Peyer's patch (tissue), 4 donors: ENCODE data around the gene EVL. TPM values are rescaled to one million over a fixed set of nuclear protein-coding genes. Genes with fewer than 3 reads are reported as not detected.

ENCODE experiments used
- DNase-seq, 3 donors: peaks; one replicate each; pipeline ENCODE4 v3.0.0-alpha.2; 2017 to 2019
- H3K27ac ChIP-seq, 4 donors: fragments of 200-600 bp; sonication (generic); one replicate each; pipeline ENCODE4 v1.5.1; 2016 to 2019
- H3K27me3 ChIP-seq, 2 donors: fragments of 200-600 bp; sonication (generic); one replicate each; pipeline ENCODE4 v1.5.1; 2019
- H3K36me3 ChIP-seq, 3 donors: fragments of 200-600 bp; sonication (generic); one replicate each; pipeline ENCODE4 v1.5.1; 2016 to 2019
- H3K4me1 ChIP-seq, 4 donors: fragments of 200-600 bp; sonication (generic); one replicate each; pipeline ENCODE4 v1.5.1; 2016 to 2019
- H3K4me3 ChIP-seq, 4 donors: fragments of 200-600 bp; sonication (generic); 1 replicate in 3 of 4; 2 replicates in 1 of 4; pipeline ENCODE4 v1.5.1; 2016 to 2019; ENCODE audit warnings: mild to moderate bottlenecking in 1 of 4
- H3K9me3 ChIP-seq, 4 donors: fragments of 200-600 bp; sonication (generic); one replicate each; pipeline ENCODE4 v1.5.1; 2016 to 2019; ENCODE audit warnings: mild to moderate bottlenecking in 1 of 4
- POLR2A ChIP-seq, 2 donors: fragments of 450-650 bp; IDR thresholded peaks; one replicate each; pipeline ENCODE4 v1.5.1; 2017; ENCODE audit warnings: antibody characterized with exemption in 2 of 2, mild to moderate bottlenecking in 2 of 2, moderate library complexity in 2 of 2
- total RNA-seq, 4 donors: library from RNA; depleted of rRNA; stranded (reverse); fragments of >200 nt; gene quantifications; one replicate each; pipeline ENCODE4 v1.1.0, GENCODE V29; 2016
- TF ChIP-seq, protein P1 (sequence below), 6 experiments: fragments of 450-650 bp in 4 of 6; fragments of 200-600 bp in 2 of 6; sonication (generic) in 1 of 6; IDR thresholded peaks; one replicate each; pipeline ENCODE4 v1.5.1; 2017 to 2019; ENCODE audit warnings: antibody characterized with exemption in 6 of 6, mild to moderate bottlenecking in 3 of 6, moderate library complexity in 1 of 6

EVL gene
- total RNA-seq, 4 donors from 2014 or later: 44.9 to 409 (median 110) TPM

DNA sequence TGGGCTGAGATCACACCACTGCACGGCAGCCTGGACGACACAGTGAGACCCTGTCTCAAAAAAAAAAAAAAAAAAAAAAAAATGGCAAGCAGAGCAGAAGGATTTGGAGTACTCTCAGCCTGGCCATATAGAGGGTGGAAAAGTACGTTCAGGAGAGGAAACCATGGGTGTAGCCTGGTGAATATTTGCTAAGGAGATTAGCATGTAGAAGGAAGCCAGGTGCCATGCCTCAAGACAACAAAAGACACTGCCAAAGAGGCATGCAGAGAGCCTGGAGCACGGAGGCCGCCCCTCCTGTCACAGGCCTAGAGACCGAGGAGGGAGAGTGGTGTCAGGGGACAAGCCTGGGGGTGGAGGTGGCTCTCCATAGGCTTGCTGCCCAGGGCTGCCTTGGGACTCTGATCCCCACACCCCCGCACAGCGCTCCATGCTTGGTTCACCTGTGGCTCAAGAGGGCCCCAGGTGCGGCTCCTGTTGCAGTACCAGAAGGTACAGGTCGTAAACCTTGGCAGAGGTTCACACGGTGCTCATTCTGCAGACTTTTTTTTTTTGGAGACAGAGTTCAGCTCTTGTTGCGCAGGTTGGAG, 122.1 kb downstream of the EVL start:
- Histone ChIP-seq H3K4me1 (peaks cover 3 to 26% (median 5%) of the 10 kb centered on the region in 4 donors), H3K27ac (peak overlapping the region in 3 of 4 donors; percentile 49 to 86 (median 82)), H3K27me3 (no peaks in the 10 kb centered on the region), H3K36me3 (no peaks in the 10 kb centered on the region), H3K4me3 (no peak overlapping the region), H3K9me3 (no peaks in the 10 kb centered on the region)
- DNase-seq: peak in 2 of 3 donors; percentile 84 to 86
- TF ChIP-seq POLR2A (IDR thresholded peaks at IDR 0.05): peak in 1 of 2 donors; percentile 21
- TF ChIP-seq, protein P1, sequence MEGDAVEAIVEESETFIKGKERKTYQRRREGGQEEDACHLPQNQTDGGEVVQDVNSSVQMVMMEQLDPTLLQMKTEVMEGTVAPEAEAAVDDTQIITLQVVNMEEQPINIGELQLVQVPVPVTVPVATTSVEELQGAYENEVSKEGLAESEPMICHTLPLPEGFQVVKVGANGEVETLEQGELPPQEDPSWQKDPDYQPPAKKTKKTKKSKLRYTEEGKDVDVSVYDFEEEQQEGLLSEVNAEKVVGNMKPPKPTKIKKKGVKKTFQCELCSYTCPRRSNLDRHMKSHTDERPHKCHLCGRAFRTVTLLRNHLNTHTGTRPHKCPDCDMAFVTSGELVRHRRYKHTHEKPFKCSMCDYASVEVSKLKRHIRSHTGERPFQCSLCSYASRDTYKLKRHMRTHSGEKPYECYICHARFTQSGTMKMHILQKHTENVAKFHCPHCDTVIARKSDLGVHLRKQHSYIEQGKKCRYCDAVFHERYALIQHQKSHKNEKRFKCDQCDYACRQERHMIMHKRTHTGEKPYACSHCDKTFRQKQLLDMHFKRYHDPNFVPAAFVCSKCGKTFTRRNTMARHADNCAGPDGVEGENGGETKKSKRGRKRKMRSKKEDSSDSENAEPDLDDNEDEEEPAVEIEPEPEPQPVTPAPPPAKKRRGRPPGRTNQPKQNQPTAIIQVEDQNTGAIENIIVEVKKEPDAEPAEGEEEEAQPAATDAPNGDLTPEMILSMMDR (IDR thresholded peaks at IDR 0.05): no peak

DNA sequence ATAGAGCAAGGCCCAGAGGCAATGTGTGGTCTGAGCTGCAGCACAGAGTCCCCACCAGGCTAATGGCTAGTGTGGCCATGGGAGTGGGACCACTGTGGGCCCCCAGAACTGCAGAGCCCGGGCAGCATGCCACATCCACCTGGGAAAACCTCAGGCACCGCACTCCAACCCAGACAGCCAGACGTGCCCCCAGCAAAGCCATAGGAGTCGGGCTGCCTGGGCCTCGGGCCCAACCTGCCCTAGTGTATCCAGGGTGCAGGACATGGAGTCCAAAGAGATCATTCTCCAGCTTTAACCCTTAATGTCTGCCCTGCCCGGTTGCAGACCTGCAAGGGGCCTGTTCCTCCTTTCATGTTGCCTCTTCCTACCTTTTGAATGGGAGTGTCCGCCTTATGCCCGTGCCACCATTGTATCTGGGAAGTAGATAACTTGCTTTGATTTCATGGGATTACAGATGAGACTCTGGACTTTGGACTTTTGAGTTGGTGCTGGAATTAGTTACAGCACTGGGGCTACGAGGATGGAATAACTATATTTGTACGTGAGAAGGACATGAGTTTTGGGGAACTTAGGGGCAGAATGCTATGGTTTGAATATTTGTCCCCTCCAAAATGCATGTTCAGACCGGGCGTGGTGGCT, 123.3 kb downstream of the EVL start:
- peak in 1 of 2 donors; percentile 11 for TF ChIP-seq POLR2A (IDR thresholded peaks at IDR 0.05)
- TF ChIP-seq, protein P1 (IDR thresholded peaks at IDR 0.05): no peak
- Histone ChIP-seq H3K27me3 (no peaks in the 10 kb centered on the region), H3K9me3 (no peaks in the 10 kb centered on the region), H3K36me3 (no peaks in the 10 kb centered on the region), H3K27ac (peak overlapping the region in 3 of 4 donors; percentile 49 to 86 (median 82)), H3K4me3 (no peak overlapping the region), H3K4me1 (peaks cover 5 to 29% (median 10%) of the 10 kb centered on the region in 4 donors)
- DNase-seq: peak in 2 of 3 donors; percentile 60 to 66

DNA sequence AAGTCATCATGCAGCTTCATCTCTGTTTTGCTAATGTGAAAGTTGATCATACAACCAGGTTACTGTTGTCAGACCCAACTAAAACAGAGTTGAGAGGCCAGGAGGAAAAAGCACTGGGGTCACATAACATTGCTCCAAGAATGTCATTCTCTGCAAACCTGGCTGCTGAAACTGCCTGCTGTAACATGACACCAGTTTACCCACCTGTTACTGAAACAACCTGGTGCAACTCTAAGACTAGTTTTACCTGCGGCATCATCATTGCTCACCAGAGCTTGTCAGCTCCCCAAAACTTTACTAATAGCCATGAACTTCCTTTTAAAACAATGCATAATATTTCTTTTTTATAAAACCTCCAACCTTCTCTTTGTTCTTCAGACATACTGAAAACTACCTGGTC, 124.9 kb downstream of the EVL start:
- Histone ChIP-seq H3K27ac (no peak overlapping the region), H3K36me3 (no peaks in the 10 kb centered on the region), H3K27me3 (no peaks in the 10 kb centered on the region), H3K4me1 (peaks cover 5 to 29% (median 10%) of the 10 kb centered on the region in 4 donors), H3K9me3 (no peaks in the 10 kb centered on the region), H3K4me3 (no peak overlapping the region)
- TF ChIP-seq, protein P1 (IDR thresholded peaks at IDR 0.05): no peak
- TF ChIP-seq POLR2A (IDR thresholded peaks at IDR 0.05): no peak
- DNase-seq: no peak

DNA sequence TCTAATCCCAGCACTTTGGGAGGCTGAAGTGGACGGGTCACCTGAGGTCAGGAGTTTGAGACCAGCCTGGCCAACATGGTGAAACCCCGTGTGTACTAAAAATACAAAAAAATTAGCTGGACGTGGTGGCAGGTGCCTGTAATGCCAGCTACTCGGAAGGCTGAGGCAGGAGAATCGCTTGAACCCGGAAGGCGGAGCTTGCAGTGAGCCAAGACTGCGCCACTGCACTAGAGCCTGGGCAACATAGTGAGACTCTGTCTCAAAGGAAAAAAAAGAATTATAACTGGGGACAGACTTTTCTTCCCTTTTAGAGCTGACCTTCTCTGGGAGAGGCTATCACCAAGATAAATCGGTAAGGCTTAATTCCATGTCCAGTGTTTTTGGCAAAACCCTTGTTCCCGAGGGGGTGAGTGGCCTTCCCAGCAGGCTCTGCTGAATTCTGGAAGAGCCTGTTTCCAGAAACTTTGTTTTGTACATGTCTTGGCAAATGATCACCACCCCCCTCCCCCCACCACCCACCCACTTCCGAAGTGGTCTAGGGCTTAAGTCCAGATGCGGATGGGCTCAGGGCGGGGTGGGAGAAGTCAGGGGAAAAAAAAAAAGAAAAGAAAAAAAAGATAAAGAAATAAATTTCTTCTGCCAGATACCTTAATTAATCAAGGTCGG, 126.5 kb downstream of the EVL start:
- H3K27ac ChIP-seq: peak overlapping the region in 3 of 4 donors; percentile 86 to 90 (median 90)
- DNase-seq: no peak
- H3K36me3 ChIP-seq: no peaks in the 10 kb centered on the region
- TF ChIP-seq, protein P1 (IDR thresholded peaks at IDR 0.05): no peak
- no peak for TF ChIP-seq POLR2A (IDR thresholded peaks at IDR 0.05)
- peaks cover 5 to 29% (median 10%) of the 10 kb centered on the region in 4 donors for H3K4me1 ChIP-seq
- no peaks in the 10 kb centered on the region for H3K9me3 ChIP-seq
- peak overlapping the region in 1 of 4 donors; percentile 50 for H3K4me3 ChIP-seq
- no peaks in the 10 kb centered on the region for H3K27me3 ChIP-seq

DNA sequence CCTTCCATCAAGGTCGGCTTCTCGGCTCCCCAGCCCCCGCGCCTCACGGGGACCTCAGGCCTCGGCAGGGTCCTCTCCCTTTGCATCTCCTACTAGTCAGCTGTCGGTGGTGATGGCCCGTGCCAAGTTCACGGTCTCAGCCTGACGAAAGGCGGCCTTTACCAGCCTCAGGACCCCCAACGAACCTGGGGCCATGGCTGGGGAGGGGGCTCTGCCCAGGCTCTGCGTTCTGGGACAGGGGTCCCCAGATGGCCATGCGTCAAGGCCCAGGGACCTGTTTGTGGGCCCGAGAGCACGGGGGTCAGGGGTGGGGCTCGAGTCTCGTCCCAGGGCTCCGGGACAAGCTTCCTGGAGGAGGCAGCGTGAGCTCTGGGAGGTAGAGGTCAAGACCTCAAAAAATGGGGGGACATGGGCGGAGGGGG, 127.0 kb downstream of the EVL start:
- H3K4me3 ChIP-seq: peak overlapping the region; percentile 31 to 50 (median 44)
- no peak for TF ChIP-seq POLR2A (IDR thresholded peaks at IDR 0.05)
- TF ChIP-seq, protein P1 (IDR thresholded peaks at IDR 0.05): no peak
- no peaks in the 10 kb centered on the region for H3K9me3 ChIP-seq
- no peaks in the 10 kb centered on the region for H3K36me3 ChIP-seq
- peak in 2 of 3 donors; percentile 21 to 60 for DNase-seq
- H3K27me3 ChIP-seq: no peaks in the 10 kb centered on the region
- peak overlapping the region; percentile 86 to 90 (median 90) for H3K27ac ChIP-seq
- H3K4me1 ChIP-seq: peaks cover 5 to 29% (median 10%) of the 10 kb centered on the region in 4 donors
